Measurements from ENCODE around the gene CALY.
A peak's percentile ranks its signal among the peaks of the same experiment; 100 is the strongest.
"Not testable (repeated sequence)": the region's sequence is repeated elsewhere in the genome, so short reads cannot be mapped to it uniquely, and the experiment has no call there.

CALY gene

DNA sequence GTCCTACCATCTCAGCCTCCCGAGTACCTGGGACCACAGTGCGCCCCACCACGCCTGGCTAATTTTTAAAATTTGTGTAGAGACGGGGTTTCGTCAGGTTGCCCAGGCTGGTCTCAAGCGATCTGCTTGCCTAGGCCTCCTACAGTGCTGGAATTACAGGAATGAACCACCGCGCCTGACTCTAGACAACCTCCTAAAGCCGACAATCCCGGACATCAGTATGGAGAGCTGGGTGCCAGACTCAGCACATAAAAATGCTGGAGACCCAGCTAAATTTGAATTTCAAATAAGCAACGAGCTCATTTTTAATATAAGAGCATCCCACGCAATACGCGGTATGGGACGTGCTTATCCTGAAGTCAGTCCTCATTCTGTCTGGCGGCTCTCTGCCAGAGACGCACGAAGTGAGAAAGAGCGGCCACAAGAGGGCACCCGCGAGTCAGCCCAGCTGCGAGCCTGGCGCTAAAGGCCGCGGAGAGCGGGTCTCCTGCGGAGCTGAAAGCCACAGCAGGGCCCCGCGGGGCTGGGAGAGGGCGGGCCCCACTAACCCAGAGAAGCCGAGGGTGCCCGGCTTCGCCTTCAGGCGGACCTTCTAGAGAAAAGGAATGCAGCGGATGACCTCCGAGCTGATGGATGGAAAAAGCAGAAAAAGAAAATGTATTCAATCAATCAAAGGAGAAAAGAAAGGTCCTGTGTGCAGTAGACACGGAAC lies 7.0 kb downstream of the CALY start:
- peak; percentile 53 to 58 for DNase-seq (ENCODE audit: low read depth in 2 of 2)

DNA sequence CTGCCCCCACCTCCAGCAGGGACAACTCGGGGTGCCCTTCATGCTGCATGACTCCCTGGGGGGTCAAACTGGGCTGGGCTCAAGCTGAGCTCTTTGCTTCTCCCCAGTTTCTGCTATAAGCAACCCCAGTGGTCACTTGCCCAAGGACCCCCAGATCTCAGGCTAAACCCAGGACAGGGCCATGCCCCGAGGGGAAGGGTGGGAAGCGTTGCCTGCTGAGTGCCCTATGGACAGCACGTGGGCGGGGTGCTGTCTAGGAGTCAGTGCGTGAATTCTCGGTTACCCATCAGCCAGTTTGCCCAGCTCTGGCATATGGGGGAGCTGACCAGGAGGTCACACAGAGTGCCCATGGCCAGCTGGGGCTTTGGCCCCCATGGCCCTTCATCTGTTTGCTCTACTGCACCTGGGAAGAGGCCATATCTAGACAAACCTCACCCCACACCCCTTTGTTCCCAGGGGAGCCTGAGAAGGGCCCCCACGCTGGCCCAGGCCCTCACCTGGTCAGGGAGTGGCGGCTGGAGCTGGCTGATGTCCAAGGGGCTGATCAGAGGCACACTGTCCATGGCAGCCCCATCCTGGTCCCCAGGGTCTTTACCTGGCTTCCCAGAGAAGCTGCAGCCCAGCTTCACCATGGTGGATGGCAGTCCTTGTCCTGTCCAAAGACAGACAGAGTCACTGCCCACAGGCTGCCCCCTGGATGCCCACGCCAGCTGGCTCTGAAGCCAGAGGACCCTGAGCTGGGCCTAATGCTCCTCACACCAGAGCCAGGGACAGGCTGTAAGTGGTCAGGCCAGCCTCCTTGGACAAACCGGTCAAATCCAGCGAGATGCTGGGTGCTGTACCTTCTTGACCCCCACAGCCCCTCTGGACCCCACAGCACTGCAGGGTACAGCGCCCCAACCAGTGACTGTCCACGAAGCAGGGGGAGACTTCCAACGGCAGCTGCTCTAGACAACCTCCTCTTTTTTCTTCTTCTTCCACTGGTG lies 8.0 kb downstream of the CALY start:
- DNase-seq (ENCODE audit: low read depth in 2 of 2): no peak

DNA sequence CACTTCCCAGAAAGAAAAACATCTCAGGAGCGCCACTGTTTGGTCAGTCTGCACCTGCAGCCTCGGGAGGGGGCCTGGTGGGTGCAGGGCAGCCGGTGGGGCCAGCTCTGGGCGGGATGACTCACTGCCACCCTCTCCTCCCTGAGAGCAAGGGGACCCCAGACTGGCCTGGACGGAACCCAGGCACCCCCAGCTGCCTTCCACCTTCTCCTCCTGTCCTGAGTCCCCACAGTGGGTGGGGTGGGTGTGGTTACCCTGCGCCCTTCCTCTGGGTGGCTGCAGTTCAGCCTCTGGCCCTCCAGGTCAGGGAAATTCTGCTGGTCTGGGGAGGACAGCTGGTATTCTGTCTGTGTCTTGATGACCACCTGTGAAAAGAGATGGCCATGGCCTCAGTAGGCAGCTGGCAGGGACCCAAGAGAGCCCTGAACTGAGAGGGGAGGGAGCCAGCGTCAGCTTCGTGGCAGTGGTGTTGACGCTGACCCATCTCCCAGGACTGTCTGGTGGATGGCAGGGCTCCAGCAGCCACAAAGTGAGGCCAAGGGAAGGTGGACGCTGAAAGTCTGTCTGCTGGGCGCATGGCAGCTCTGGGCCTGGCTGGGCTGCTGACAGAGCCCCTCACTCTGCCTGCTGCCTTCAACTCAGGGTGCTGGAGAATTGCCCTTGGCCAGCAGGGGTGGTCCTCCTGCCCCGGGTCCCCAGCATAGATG lies 8.9 kb downstream of the CALY start:
- no peak for DNase-seq (ENCODE audit: low read depth in 2 of 2)

DNA sequence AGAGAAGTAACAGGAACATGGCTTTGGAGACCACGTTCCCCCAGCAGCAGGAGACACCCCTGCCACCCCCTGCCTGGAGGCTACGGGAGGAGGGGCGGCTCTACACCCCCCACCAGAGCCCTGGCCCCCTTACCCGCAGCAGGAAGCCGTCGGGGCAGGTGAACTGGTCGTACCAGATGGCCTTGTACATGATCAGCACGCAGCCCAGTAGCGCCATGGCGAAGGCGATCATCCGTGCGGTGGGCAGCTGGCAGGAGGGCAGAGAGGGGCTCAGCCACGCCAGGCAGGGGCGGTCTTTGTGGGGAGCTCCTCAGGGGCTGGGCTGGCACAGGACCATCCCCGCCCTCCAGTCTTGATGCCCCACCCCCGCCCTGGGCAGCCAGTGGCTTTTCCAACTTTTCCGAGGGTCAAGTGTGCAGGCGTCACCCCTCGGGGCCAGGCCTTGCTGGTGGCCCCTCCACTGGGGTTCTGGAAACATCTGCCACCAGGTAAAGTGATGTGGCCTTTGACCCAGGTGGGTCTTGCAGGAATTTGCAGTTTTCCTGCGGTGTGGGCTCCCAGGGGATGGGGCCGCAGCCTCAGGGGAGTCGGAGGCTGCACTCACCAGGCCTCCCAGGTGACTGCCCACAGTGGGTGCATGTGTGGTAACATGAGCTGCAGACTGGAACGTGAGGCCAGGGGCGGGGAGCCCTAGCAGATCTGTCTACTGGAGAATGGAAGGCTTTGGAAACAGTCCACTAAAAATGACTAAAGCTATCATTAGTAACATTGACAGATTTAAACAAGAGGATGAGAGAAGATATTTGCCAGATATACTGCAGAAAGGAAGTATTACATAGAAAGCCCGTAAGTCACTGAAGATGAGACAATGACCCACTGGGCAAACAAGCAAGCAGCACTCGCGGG lies 9.7 kb downstream of the CALY start:
- peak in 1 of 2 experiments; percentile 20 for DNase-seq (ENCODE audit: low read depth in 2 of 2)

DNA sequence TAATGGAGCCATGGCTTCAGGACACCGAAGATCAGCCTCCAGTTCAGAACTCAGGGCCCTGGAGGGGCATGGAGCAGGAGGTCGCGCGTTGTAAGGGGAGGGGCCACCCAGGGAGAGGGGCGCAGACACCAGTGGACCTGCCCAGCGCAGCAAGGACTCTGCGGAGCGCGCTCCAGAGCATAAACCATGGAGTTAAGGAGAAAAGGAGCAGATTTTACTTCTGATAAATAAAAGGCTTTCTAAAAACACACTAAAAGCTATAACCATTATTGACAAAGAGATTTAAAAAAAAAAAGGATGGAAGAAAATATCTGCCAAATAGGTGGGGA lies 10.5 kb downstream of the CALY start:
- DNase-seq (ENCODE audit: low read depth in 2 of 2): no peak

DNA sequence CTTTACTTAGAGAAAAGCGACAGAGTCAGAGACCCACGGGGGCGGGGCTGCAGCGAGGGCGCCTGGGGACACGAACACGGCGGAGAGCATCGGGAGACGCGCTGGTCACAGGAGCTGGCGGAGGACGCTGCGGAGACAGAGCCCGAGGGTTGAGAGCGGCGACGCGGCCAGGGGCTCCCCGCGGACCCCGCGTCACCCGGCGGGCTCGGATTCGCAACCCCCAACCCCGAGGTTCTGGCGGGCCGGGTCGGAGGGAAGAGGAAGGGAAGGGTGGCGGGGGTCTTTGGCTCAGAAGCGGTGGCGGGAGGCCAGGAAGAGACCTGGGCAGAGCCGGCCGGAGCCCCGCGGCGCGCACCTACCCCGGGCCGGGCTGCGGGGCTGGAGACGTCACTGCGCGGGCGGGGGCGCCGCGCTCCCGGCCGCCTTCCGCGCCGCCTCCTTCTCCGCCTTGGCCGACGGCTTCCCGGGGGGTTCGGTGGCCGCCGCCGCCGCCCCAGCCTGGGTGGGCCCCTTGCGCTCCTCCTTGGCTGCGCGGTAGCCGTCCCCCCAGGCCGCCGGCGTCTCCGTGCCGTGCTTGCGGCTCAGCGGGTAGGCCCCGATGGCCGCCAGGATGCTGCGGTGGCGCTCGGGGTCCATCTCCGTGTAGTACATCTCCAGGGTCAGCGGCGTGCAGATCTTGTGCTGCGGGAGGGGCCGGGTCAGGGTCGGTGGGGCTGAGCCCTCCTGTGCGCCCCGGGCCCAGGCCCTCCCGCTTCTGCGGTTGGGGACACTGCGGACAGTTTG lies 11.1 kb downstream of the CALY start:
- no peak for DNase-seq (ENCODE audit: low read depth in 2 of 2)

DNA sequence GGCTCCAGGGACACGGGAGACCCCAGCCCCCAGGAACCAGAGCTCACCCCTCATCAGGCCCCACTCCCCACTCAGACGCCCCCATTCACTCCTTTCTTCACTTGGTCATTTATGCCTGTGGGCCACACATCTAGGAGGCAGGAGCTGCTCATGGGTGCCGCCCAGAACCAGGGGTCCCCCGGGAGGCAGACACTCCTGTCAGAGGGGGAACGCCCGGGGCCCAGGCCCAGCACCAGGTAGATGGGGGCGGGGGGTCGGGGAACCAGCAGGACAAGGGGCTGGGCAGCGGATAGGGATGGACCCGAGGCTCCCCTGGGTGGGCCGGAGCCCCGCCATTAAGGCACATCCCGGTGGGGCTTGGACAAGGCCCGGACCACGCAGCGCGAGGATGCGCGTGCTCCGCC lies 11.8 kb downstream of the CALY start:
- DNase-seq (ENCODE audit: low read depth in 2 of 2): no peak

DNA sequence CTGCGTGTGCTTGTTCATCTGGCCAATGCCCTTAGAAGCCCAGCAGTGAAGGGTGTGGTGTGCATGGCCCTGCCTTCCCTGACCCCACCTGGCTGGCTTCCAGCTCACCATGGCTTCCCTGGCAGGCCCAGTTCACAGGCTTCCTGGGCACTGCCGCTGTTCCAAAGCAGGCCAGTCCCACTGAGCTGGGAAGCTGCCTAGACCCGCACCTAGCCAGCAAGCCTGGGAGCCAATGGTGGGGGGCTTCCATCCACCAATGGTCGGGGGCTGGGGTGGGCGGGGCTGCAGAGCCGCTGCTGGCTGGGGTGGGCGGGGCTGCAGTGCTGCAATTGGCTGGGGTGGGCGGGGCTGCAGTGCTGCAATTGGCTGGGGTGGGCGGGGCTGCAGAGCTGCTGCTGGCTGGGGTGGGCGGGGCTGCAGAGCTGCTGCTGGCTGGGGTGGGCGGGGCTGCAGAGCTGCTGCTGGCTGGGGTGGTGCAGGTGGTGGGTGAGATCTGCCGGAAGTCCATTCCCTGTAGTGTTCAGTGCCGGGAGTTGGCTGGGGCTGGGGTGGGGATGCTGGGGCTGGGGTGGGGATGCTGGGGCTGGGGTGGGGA lies 12.4 kb downstream of the CALY start:
- no peak for DNase-seq (ENCODE audit: low read depth in 2 of 2)

DNA sequence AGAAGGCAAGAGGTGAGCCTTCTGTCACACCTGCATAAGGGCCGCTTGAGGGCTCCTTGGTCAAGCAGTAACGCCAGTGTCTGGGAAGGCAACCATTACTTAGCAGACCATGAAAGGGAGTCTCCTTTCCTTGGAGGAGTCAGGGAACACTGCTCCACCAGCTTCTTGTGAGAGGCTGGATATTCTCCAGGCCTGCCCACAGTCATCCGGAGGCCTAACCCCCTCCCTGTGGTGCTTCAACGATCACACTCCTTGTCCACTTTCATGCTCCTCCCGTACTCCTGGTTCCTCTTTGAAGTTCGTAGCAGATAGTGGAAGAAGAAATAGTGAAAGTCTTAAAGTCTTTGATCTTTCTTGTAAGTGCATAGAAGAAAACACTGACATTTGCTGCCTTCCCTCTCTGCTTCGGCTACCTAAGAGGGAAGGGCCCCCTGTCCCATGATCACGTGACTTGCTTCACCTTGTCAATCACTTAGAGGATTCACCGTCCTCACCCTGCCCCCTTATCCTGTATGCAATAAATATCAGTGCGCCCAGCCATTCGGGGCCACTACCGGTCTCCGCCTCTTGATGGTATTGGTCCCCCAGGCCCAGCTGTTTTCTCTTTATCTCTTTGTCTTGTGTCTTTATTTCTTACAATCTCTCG lies 14.5 kb downstream of the CALY start:
- DNase-seq (ENCODE audit: low read depth in 2 of 2): not testable (repeated sequence)

DNA sequence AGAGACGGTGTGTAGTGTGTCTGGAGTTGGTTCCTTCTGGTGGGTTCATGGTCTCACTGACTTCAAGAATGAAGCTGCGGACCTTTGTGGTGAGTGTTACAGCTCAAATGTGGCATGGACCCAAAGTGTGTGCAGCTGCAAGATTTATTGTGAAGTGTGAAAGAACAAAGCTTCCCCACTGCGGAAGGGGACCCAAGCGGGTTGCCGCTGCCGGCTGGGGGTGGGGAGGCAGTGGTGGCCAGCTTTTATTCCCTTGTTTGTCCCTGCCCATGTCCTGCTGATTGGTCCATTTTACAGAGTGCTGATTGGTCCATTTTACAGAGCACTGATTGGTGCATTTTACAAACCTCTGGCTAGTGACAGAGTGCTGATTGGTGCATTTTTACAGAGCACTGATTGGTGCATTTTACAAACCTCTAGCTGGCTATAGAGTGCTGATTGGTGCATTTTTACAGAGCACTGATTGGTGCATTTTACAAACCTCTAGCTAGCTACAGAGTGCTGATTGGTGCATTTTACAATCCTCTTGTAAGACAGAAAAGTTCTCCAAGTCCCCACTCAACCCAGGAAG lies 15.8 kb downstream of the CALY start:
- DNase-seq (ENCODE audit: low read depth in 2 of 2): not testable (repeated sequence)

DNA sequence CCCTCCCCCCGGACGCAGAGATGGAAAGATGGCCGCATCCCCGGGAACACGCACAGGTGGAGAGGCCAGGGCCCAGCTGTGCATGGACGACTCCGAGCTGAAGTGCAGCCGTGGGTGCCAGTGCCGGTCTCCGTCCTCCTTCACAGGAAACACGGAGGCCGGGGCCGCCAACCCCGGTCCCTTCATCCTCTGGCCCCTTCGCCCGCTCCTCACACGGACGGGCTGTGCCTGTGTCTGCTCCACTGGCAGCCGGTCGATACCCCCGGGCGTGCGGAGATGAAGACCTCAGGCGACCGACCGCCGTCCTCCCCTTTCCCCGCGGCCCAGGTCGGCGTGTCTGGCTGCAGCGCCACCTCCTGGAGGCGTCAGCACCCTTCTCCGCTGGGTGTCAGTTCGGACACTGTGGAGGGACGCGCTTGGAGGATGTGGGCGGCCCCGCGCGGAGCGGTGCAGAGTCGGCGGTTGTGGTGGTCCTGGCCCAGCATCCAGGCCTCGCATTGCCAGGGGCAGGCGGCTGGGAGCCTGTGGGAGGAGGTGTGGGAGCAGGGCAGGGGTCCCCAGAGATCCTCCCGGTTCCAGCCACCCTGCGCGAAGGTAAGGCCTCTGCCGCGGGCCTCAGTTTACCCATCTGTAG lies 18.1 kb downstream of the CALY start:
- DNase-seq (ENCODE audit: low read depth in 2 of 2): no peak

DNA sequence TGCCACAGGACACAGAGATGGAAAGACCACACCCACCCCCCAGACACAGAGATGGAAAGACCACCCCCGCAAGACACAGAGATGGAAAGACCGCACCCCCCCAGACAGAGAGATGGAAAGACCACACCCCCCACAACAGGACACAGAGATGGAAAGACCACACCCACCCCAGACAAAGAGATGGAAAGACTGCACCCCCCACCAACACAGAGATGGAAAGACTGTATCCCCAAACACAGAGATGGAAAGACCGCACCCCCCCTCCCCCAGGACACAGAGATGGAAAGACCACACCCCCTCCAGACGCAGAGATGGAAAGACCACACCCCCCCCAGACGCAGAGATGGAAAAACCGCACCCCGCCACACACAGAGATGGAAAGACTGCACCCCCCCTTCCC lies 20.0 kb downstream of the CALY start:
- DNase-seq (ENCODE audit: low read depth in 2 of 2): no peak

DNA sequence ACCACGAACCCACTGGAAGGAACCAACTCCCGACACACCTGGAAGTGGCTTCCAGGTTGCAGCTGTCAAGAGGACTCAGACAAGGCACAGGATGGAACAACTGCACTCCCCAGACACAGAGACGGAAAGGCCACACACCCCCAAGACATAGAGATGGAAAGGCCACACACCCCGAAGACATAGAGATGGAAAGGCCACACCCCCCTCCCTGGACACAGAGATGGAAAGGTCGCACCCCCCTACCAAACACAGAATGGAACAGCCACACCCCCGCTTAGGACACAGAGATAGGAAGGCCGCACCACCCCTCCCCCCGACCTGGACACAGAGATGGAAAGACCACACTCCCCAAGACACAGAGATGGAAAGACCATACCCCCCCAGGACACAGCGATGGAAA lies 20.4 kb downstream of the CALY start:
- no peak for DNase-seq (ENCODE audit: low read depth in 2 of 2)

DNA sequence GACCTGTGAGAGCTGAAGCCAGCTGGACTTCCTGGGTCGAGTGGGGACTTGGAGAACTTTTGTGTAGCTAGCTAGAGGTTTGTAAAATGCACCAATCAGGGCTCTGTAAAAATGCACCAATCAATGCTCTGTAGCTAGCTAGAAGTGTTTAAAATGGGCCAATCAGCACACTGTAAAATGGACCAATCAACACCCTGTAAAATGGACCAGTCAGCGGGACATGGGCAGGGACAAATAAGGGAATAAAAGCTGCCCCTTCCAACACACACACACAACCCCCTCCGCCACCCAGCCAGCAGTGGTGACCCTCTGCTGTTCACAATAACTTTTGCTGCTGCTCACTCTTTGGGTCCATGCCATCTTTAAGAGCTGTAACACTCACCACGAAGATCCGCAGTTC lies 20.8 kb downstream of the CALY start:
- DNase-seq (ENCODE audit: low read depth in 2 of 2): no peak

DNA sequence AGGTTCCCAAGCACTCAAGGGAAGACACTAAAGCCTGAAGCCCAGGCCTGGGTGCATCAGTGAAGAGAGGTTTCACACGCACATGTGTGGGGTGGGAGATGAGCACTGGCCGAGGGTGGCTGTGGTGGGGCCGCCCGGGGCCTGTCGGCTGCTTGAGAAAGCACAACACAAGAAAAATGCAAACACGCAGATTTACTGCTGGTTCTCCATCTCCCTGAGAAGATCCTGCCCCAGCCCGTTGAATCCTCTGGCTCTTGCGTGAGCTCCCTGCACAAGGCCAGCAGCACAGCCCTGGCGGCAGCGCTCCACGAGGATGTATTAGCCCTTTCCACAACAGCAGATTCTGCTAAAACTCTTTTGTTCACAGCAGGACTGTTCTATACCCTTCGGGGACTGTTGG lies 21.8 kb downstream of the CALY start:
- no peak for DNase-seq (ENCODE audit: low read depth in 2 of 2)

DNA sequence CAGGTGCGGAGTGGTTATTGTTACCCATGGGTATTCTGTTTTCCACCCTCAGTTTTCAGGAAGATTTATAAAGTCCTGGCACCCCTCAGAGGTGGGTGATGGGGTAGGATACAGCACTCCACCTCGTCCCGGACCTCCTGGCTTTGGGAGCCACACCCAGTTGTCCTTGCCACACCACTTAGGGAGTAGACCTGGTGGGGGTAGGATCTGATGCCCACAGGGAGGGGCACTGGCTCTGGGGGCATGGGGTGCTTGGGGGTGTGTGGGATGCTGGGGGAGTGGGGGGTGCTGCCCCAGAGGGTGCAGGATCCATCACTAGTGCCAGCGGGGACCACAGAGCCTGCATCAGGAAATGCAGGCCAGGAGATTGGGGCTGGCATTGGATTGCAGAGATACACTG lies 23.5 kb downstream of the CALY start:
- no peak for DNase-seq (ENCODE audit: low read depth in 2 of 2)

DNA sequence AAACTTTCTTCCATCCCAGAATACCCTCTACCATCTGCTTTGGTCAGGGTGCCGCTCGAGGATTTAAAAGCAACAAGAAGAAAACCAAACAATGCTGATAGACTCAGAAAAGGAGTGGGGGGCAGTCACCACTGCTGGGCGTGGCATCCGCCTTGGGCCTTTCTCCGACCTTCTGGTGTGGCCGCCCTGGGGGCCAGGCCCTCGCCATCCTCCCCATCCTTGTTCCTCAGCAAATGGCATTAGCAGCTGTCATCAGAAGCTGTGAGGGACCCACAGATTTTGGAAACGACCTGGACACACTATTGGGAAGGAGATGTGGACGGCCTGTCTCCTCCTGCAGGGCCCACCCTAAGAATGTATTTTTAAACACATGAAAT lies 23.9 kb downstream of the CALY start:
- no peak for DNase-seq (ENCODE audit: low read depth in 2 of 2)

DNA sequence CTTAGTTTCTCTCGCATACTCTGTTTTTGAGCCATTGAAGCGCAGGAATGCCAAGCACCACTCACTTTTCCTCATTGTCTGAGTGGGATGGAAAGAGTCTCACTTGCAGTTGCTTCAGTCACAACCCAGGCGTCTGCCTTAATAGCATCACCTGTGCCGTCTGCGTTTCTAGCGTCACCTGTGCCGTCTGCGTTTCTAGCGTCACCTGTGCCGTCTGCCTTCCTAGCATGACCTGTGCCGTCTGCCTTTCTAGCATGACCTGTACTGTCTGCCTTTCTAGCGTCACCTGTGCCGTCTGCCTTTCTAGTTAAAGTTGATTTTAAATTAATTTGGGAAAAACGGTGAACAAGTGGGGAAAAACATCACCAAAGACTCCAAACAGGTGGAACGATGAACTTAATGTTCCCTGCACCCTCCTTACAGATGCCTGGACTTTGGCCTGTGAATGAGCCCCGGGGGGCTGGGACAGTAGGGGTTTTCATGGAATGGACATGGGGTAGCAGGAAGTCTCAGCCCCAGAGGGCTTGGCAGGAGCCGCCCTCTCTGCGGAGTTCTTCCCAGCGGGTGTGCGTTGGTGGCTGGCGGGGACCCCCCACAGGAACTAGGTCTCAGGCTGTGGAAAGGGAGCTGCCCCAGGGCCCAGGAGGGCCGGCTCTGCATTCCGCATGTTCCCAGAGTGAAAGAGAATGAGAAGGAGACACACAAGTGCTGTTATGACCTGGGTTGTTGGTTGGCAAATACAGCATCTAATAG lies 24.5 kb downstream of the CALY start:
- DNase-seq (ENCODE audit: low read depth in 2 of 2): no peak
